SKM-1 (cell line): Measurements from ENCODE around the gene AHI1.
"Not testable (repeated sequence)": the region's sequence is repeated elsewhere in the genome, so short reads cannot be mapped to it uniquely, and the experiment has no call there.

Source experiments
- DNase-seq: peaks from one replicate; lab custom pipeline; 2025; ENCODE audit not compliant: unreplicated experiment; lab: John Stamatoyannopoulos, UW

Gene AHI1

GRCh38 chr6:135506270-135506997, 8.9 kb upstream of the AHI1 start:
- no peak for DNase-seq

- DNase-seq, result no peak
Observed at GRCh38 chr6:135505648-135506047, 8.1 kb upstream of the AHI1 start.

GRCh38 chr6:135505222-135505621, 7.7 kb upstream of the AHI1 start:
- DNase-seq, result no peak

- no peak for DNase-seq
Observed at GRCh38 chr6:135504734-135505133, 7.2 kb upstream of the AHI1 start.

GRCh38 chr6:135503703-135504475, 6.3 kb upstream of the AHI1 start:
- no peak for DNase-seq

- no peak for DNase-seq
Observed at GRCh38 chr6:135499441-135500340, 2.2 kb upstream of the AHI1 start.

- peak; percentile 33 for DNase-seq
Observed at GRCh38 chr6:135498185-135498841, 773 bp upstream of the AHI1 start.

GRCh38 chr6:135496800-135497411, 634 bp downstream of the AHI1 start:
- DNase-seq, result no peak

- no peak for DNase-seq
Observed at GRCh38 chr6:135493218-135493961, 4.2 kb downstream of the AHI1 start.

- DNase-seq, result no peak
Observed at GRCh38 chr6:135490381-135490780, 7.2 kb downstream of the AHI1 start.

GRCh38 chr6:135488023-135488422, 9.5 kb downstream of the AHI1 start:
- DNase-seq, result no peak

GRCh38 chr6:135483903-135484302, 13.6 kb downstream of the AHI1 start:
- DNase-seq, result not testable (repeated sequence)

- peak; percentile 20 for DNase-seq
Observed at GRCh38 chr6:135481783-135482369, 15.7 kb downstream of the AHI1 start.

GRCh38 chr6:135479601-135480000, 17.9 kb downstream of the AHI1 start:
- DNase-seq, result no peak

- DNase-seq, result no peak
Observed at GRCh38 chr6:135478626-135479025, 18.9 kb downstream of the AHI1 start.

GRCh38 chr6:135475292-135475886, 22.2 kb downstream of the AHI1 start:
- no peak for DNase-seq

- no peak for DNase-seq
Observed at GRCh38 chr6:135474362-135474761, 23.2 kb downstream of the AHI1 start.

- no peak for DNase-seq
Observed at GRCh38 chr6:135465903-135466302, 31.6 kb downstream of the AHI1 start.

GRCh38 chr6:135465307-135465706, 32.2 kb downstream of the AHI1 start:
- DNase-seq, result no peak
